ENCODE results near the gene SORCS2. TPM values are rescaled to one million over a fixed set of nuclear protein-coding genes. Genes with fewer than 3 reads are reported as not detected.

Gene SORCS2
- total RNA-seq, 1 donor, result 0.27 TPM

DNA sequence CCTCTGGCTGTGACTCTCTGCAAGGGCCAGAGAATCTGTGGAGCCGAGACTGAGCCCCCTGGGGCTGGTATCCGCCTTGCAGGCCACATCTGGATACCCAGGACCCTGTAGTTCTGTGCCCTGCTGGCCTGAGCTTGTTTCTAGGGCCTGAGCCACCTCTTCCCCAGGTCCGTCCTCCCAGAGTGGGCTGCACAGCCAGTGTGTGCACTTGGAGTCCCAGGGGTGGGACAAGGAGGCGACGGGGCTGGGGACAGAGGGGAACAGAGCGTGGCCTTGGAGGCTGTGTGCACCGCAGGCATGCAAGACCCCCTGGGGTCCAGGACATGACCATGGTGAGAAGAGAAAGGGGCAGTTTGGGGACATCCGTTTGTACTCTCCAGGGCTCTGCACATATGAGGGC lies 105.5 kb downstream of the SORCS2 start:
- TF ChIP-seq, protein P1, sequence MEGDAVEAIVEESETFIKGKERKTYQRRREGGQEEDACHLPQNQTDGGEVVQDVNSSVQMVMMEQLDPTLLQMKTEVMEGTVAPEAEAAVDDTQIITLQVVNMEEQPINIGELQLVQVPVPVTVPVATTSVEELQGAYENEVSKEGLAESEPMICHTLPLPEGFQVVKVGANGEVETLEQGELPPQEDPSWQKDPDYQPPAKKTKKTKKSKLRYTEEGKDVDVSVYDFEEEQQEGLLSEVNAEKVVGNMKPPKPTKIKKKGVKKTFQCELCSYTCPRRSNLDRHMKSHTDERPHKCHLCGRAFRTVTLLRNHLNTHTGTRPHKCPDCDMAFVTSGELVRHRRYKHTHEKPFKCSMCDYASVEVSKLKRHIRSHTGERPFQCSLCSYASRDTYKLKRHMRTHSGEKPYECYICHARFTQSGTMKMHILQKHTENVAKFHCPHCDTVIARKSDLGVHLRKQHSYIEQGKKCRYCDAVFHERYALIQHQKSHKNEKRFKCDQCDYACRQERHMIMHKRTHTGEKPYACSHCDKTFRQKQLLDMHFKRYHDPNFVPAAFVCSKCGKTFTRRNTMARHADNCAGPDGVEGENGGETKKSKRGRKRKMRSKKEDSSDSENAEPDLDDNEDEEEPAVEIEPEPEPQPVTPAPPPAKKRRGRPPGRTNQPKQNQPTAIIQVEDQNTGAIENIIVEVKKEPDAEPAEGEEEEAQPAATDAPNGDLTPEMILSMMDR (IDR thresholded peaks at IDR 0.05; ENCODE audit: insufficient read depth, low read length), result no peak
- DNase-seq (ENCODE audit: low read depth), result no peak
- no peak overlapping the region for H3K4me3 ChIP-seq (ENCODE audit: low read depth, low read length)

GRCh38 chr4:7298619-7299009 lies 106.3 kb downstream of the SORCS2 start:
- TF ChIP-seq, protein P1 (IDR thresholded peaks at IDR 0.05; ENCODE audit: insufficient read depth, low read length), result no peak
- no peak overlapping the region for H3K4me3 ChIP-seq (ENCODE audit: low read depth, low read length)
- no peak for DNase-seq (ENCODE audit: low read depth)

- no peak overlapping the region for H3K4me3 ChIP-seq (ENCODE audit: low read depth, low read length)
- TF ChIP-seq, protein P1 (IDR thresholded peaks at IDR 0.05; ENCODE audit: insufficient read depth, low read length), result no peak
- no peak for DNase-seq (ENCODE audit: low read depth)
These were observed 106.9 kb downstream of the SORCS2 start for GRCh38 chr4:7299010-7299907.

DNA sequence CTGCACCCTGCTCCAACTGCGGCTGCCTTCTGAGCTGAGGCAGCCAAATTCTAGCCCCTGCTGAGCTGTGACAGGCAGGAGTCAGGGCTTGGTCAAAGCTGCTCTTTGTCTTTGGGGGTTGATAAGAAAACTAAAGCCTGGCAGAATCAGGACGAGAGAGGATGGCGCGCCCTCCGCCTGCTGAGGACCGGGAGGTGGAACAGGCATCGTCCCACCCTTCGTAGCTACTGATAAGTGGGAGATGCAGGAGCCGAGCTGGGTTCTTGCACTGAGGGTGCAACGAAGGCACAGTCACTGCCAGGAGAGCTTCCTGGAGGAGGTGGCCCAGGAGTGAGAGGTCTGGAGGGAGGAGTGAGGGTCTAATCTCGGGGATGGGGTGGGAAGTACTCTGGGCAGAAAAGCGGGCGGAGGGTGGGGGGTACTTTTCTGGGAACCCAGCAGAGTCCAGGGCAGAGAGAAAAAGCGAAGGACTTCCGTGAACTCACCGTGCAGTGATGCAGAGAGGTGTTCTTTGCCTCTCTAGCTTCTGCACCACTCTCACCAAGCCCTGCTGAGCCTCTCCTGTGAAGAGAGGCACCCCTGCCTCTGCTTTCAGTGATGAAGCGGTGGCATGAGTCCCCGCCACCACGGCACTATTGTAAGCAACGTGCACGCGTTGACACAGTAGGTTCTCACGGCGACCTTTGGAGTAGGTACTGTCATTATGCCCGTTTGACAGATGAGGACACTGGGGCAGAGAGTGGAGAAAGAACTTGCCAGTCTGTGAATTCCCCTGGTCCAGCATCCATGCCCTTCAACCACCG lies 107.8 kb downstream of the SORCS2 start:
- no peak for DNase-seq (ENCODE audit: low read depth)
- TF ChIP-seq, protein P1 (IDR thresholded peaks at IDR 0.05; ENCODE audit: insufficient read depth, low read length), result no peak
- H3K4me3 ChIP-seq (ENCODE audit: low read depth, low read length), result no peak overlapping the region

DNA sequence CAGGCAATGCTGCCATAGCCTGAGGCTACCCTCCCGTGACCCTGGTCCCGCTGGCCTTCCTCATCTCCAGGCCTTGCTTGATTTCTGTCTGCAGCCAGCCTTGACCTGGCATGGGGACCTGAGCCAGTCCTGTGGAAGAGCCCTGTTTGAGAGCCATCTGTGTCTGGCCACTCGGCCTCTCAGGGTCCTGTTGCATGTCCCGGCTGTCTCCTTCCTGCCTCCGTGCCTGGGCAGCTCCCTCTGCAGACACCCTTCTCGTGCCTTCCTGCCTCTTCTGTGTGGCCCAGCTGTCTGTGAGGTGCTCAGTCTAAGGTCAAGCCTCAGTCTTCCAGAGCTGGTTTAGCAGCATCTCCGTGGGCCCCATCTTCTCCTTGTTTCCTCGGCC lies 108.4 kb downstream of the SORCS2 start:
- no peak overlapping the region for H3K4me3 ChIP-seq (ENCODE audit: low read depth, low read length)
- TF ChIP-seq, protein P1 (IDR thresholded peaks at IDR 0.05; ENCODE audit: insufficient read depth, low read length), result no peak
- DNase-seq (ENCODE audit: low read depth), result no peak

- DNase-seq (ENCODE audit: low read depth), result no peak
- TF ChIP-seq, protein P1 (IDR thresholded peaks at IDR 0.05; ENCODE audit: insufficient read depth, low read length), result no peak
These were observed 108.9 kb downstream of the SORCS2 start for GRCh38 chr4:7301126-7301785.

More at GRCh38 chr4:7301126-7301785, 108.9 kb downstream of the SORCS2 start:
- H3K4me3 ChIP-seq (ENCODE audit: low read depth, low read length), result no peak overlapping the region
